ENCODE results near the gene PRDX2.
A peak's percentile ranks its signal among the peaks of the same experiment; 100 is the strongest.

PRDX2 gene

DNA sequence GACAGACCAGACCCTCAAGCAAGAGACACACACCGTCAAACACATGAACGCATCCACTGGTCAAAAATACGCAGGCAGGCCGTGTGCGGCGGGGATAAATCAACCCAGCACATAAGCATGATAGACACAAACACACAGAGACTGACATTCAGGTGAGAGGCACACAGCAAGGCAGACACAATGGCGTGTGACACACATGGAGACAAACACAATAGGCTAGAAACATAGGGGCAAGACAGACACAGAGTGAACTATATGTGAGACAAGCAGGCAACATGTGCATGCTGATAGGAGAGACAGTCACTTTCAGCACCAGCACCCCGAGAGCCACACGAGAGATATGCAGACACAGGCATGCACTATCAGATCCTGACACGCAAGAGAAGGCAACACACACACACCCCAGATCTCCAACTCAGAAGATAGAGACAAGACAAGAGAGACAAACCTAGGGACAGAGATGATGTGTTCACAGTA is 17.2 kb downstream of the PRDX2 start:
- DNase-seq (ENCODE audit: low read depth, low spot score): no peak
- no peak overlapping the region for H3K4me3 ChIP-seq (ENCODE audit: low read length)

DNA sequence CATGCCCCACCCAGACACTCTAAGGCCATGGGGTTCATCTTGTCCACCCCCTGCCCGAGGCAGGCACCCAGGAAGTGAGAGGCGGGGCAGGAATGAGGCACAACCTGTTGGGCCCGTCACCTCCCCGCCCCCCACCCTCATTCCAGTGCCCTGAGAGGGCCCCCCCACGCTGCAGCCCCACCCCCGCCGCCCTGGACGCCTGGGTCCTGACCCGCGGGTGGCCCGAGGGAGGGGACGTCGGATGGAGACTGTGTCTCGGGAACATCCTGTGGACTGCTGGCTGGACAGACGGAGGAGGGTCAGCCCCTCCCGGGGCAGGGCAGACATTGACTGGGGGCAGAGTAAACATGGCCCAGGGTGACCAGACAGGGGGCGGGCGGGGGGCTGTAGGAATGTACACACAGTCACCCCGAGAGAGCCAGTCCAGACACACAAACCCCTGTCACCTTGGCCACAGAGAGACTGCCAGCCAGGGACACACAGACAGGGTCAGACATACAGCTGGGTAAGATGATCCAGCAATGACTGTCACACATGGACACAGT is 17.7 kb downstream of the PRDX2 start:
- peak overlapping the region; percentile 67 for H3K4me3 ChIP-seq (ENCODE audit: low read length)

DNA sequence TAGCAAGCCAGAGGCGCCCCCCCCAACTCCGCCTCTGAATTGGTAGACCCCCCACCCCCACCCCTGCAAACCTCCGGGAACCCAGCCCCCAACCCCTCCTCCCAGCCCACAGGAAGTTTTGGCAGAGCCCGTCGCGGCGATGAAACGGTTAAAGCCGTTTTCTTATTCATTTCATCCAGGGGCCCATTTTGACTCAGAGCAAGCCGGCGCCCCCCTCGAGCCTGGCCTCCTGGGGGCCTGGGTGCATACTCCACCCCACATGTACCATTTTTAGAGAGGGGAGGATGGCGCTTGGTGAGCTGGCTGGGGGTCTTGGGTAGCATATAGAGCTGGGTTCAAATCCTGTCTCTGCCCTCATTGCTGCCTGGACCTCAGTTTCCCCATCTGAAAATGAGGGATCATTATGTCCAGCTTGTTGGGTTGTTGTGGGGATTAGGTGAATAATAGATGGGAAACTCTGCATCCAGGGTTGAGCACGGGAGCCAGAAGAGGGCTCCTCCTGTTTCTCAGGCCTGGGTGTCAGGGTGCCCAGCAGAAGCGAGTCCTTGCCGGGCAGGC is 18.2 kb downstream of the PRDX2 start:
- peak overlapping the region; percentile 67 for H3K4me3 ChIP-seq (ENCODE audit: low read length)
- DNase-seq (ENCODE audit: low read depth, low spot score): peak; percentile 76

More for the DNA sequence above, 17.7 kb downstream of the PRDX2 start:
- no peak for DNase-seq (ENCODE audit: low read depth, low spot score)

DNA sequence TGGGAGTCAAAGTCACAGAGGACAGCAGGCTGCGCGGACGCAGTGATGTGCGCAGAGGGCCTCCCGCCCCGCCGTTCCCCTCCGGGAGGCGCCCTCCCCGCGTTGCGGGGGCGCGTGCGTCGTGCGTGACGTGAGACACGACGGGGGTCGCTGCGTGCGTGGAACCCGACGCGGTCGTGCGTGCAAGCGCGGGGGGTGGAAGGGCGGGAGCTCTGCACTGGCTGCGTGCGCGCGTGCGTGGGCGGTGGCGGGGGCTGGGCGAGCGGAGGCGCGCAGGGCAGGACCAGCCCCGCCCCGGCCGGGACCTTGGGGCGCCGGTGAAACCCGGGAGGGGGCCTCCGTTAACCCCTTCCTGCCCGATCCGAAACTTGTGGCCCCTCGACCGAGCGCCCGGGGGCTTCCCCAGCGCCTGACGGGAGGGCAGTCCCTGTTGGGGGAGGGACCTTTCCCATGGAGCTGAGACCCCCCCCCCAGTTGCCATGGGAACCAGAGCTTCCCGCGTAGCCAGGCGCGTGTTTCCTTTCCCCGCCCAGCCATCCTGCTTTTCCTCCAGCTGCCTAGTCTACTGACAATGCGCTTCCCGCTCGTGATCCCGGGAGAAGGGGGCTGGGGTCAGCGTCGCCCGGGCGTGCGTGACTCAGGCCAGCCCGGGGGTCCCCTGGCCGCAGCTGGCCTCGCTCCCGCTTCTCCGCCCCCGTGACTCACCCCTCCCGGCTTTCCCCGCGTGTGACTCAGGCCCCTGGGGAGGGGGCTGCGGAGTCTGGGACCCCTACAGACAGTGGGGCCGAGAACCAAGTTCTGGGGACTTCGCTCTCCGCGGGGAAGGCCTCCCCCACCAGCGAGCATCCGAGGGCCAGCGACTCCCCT is 18.9 kb downstream of the PRDX2 start:
- DNase-seq (ENCODE audit: low read depth, low spot score): peak; percentile 79
- peak overlapping the region; percentile 67 for H3K4me3 ChIP-seq (ENCODE audit: low read length)

DNA sequence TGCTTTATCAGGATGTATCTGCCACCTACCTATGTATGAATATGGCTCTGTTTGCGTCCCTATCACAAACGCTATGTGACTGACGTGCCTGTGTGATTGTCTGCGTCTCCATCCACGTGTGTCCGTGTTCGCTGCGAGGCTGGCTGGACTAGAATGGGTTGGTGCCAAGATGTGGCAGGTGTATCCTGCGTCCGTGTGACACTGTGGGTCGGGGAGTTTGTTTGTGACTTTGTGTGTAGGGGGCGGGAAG is 19.5 kb downstream of the PRDX2 start:
- no peak for DNase-seq (ENCODE audit: low read depth, low spot score)
- peak overlapping the region; percentile 67 for H3K4me3 ChIP-seq (ENCODE audit: low read length)

DNA sequence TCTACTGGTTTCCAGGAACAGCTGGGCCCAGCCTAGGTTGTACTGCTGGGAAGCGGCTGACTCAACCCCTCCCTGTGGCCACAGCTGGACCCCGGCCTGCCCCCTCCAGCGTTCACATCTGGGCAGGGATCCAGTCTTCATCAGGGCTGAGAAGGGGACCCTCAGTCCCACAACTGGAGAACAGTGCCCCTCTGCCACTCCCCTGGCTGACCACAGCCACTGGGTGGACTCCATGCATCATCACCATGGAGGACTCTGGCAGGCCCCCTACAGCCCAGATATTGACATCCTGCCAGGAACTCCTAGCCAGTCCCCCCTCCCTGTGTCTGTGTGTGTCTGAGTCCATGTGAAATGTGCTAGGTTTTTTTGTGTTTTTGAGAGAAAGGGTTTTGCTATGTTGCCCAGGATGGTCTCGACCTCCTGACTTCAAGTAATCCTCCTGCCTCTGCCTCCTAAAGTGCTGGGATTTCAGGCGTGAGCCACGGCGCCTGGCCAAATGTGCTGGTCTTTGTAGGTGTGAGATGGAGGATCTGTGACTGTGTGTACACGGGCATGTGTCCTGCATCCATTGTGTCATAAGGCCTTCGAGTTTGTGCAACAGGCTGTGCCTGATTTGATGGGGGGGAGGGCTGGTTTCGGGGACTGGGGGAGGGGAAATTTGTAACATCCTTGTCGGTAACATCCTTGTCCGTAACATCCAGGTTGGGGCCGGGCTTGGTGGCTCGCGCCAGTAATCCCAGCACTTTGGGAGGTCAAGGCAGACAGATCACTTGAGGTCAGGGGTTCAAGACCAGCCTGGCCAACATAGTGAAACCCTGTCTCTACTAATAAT is 22.2 kb downstream of the PRDX2 start:
- H3K4me3 ChIP-seq (ENCODE audit: low read length): peak overlapping the region; percentile 73; the same call in 1 of the 2 replicates
- DNase-seq (ENCODE audit: low read depth, low spot score): no peak

DNA sequence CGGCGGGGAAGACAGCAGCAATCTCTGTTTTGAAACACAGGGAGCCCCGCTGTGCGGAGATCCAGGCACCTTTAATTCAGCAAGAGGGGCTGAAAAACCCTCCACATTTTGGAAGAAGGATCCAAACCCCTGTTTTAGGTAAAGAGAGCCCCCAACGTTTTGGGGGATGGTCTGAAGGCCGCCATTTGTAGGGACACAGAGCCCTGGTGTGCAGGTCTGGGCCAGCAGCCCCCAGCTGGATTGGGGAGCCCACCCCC is 22.8 kb downstream of the PRDX2 start:
- DNase-seq (ENCODE audit: low read depth, low spot score): no peak
- H3K4me3 ChIP-seq (ENCODE audit: low read length): peak overlapping the region; percentile 73

DNA sequence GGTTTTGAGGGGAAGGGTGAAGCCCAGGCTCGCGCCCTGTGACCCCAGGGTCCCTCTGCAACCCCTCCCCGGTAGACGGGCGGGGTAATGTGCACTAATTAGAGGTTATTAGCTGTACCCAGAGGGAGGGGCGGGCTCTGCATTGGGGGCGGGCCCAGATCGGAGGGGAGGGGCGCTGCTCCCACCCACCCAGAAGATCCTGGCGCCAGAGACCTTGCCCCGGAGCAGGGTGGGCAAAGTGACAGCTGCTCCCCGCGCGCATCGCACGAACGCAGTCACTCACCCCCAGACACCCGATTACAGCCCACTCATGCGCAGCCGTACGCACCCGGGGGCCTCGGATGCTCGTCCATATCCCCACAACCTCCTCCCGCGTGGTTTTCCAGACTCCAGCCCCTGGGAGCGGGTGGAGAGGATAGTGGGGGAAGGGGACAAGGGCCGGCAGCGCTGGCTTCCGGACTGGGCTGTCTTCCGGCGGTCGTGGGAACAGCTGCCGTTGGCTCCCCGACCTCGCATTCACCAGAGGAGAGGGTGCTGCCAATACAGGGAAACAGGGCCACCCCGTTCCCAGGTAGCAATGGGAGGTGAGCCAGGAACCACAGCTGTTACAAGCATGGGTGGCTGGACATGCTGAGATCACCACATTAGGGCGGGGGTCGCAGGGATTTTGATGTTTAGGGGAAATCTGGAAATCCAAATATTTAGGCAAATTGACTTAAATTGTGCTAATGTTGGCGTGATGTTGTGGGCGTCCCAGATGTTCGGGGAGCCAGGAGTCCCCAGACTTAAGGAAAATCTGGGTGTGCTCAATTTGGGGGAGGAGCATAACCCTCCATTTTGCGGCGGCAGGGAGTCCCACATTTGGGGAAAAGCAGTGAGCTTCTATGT is 23.3 kb downstream of the PRDX2 start:
- peak overlapping the region; percentile 73 for H3K4me3 ChIP-seq (ENCODE audit: low read length)
- DNase-seq (ENCODE audit: low read depth, low spot score): no peak

DNA sequence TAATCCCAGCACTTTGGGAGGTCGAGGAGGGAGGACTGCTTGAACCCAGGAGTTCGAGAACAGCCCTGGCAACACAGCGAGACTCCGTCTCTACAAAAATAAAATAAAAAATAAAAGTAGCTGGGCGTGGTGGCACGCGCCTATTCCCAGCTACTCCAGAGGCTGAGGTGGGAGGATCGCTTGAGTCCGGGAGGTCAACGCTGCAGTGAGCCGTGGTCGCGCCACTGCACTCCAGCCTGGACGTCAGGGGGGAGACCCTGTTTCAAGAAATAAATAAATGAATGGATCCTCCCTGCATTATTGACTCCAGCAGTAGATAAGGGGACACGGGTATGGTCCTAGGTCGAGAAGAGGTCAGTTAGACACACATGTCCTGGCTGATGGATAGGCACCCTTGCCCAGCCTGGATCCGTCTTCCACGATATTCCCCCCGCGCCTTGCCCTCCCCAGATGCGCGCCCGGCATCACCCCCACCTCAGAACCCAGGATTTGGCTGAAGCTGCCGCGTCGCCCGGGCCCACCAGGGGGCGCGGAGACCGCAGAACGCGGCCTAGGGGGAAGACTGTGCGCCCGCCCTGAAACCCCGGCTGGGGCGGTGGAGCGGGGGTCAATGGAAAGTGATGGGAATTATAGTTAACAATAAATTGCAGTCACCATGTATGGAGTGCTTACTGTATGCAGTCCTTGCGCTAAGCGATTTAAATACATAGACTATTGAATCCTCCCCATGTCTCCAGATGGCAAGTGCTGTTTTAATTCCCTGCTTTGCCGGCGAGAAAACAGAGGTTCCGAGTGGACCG is 24.2 kb downstream of the PRDX2 start:
- DNase-seq (ENCODE audit: low read depth, low spot score): no peak
- peak overlapping the region; percentile 73 for H3K4me3 ChIP-seq (ENCODE audit: low read length)

DNA sequence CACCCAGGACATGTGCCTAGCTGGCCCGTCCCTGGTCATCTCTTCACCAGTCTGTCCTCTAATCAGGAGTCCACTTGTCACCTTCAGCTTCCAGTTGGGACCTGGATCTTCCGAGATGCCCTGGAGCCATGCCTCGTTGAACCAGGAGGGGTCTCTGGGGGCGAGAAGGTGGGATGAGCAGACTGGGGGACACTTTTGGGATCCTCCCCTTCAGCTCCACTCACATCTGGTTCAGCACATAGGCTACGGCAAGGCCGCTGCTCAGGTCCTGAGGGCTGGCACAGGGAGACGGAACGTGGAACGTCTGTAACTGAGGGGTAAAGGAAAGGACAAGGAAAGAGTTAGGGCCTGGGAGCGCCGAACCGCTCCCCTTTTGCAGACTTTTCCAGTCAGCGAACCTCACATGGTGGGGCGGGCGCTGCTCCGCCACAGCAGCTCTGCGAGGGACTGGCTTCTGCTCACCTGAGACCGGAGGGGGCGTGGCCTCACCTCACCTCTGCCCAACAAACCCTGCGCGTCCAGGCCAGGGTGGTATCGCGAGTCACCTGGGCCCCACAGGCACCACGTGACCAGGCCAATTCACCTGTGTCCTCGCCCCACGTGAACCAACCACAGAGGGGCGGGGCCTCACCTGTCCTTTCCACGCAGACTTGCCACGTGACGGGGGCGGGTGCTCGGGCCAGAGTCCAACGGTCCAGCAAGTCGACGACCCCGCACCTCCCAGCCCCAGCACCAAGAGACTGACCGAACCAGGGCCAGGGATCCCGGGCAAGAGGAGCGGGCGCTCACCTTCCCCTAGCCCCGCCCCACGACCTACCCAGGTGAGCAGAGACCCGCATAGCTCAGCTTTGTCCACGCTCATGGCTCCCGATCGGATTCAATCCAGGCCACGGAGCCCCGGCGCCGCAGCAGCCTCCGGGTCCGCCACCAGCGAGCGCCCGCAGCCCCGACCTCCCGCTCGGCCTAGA is 26.7 kb downstream of the PRDX2 start, which contains the start of gene HOOK2:
TSS of gene HOOK2 (minus strand) at position 965 of the 968 bp plus-strand sequence. CDS start at position 862, 103 bp downstream.
- no peak for DNase-seq (ENCODE audit: low read depth, low spot score)
- peak within 1 kb of the TSS; percentile 72 for H3K4me3 ChIP-seq (ENCODE audit: low read length)

DNA sequence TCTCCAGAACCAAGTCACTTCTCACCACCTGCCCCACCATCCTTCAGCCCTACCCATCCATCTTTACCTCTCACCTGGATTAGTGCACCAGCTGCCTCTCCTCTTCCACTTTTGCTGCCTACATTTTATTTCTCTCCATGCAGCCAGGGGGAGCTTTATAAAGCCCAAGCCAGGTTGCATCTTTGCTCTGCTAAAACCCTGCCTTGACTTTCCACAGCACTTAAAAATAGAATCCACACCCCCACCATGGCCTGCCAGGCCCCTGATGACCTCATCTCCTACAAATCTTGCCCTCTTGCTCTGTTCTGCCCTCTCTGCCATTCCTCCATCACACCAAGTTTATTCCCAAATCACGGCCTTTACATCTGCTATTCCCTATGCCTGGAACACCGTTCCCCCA is 28.0 kb downstream of the PRDX2 start:
- no peak overlapping the region for H3K4me3 ChIP-seq (ENCODE audit: low read length)
- DNase-seq (ENCODE audit: low read depth, low spot score): no peak

DNA sequence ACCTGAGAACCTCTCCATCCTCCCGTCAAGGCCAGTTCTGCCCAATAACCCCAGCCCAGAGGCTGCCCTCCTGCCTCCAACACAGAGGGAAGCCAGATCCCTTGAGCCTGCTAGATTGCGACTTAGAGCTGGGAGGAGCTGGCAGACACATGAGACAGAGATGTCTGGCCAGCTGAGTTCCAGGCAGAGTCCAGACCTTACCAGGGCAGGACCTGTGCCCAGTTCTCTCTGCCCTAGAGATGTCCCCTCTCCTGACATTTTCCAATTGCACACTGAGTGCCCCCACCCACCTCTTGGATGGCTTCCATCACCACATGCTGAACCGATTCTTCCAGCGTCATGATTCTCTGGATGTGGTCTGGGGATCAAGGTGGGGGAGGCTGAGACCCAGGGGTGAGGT is 29.3 kb downstream of the PRDX2 start:
- no peak for DNase-seq (ENCODE audit: low read depth, low spot score)
- no peak overlapping the region for H3K4me3 ChIP-seq (ENCODE audit: low read length)

DNA sequence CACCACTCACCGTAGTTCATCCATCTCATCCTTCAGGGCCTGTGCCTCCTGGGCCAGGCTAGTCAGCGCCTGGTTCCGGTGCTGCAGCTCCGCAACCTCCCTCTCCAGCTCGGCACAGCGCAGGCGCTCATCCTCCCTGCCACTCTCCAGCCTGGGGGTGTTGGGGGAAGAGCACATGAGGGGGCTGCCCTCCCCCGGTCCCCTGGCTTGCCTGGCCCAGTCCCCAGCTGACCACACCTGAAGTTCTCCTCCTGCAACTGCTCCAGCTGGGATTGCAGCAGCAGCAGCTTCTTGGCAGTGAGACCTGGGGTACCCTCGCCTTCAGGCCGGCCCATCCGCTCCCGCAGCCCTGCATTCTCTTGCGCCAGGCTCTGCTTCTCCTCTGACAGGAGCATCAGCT is 30.7 kb downstream of the PRDX2 start:
- DNase-seq (ENCODE audit: low read depth, low spot score): no peak
- H3K4me3 ChIP-seq (ENCODE audit: low read length): no peak overlapping the region

DNA sequence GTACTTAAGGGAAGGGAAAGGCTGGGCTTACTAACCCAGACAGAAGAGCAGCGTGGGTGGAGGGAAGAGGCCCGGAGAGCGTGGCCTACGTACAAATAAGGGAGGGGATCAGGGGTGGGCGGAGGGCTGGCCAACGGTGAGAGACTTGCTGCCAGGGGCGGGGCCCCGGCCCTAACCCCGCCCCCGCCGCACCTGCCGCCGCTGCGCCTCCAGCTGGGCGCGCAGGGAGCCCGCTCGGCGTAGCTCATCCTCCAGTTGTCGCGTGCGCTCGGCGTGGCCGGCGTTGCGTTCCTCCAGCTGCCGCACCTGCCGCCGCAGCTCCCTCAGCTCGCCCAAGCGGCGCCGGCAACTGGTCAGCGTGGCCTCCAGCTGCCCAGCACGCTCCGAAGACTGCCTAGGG is 31.9 kb downstream of the PRDX2 start:
- peak overlapping the region; percentile 36 for H3K4me3 ChIP-seq (ENCODE audit: low read length)
- DNase-seq (ENCODE audit: low read depth, low spot score): peak; percentile 78

DNA sequence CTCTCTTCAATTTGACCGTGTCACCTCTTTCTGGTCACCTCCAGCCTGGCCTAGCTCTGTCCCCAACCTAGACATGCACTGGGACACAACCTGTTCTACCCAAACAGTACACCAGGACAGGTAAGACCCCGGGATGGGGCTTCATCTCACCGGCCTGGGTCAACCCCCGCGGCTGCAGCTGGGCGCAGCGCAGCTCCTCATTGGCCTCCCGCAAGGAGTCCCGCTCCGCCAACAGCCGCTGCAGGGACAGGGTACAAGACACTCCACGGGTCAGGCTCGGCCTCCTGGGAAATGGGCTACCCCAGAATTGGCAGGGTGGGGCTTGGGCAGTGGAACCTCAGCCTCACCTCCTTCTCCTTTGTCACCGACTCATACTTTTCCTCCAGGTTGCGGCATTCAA is 33.9 kb downstream of the PRDX2 start:
- no peak overlapping the region for H3K4me3 ChIP-seq (ENCODE audit: low read length)
- DNase-seq (ENCODE audit: low read depth, low spot score): no peak

DNA sequence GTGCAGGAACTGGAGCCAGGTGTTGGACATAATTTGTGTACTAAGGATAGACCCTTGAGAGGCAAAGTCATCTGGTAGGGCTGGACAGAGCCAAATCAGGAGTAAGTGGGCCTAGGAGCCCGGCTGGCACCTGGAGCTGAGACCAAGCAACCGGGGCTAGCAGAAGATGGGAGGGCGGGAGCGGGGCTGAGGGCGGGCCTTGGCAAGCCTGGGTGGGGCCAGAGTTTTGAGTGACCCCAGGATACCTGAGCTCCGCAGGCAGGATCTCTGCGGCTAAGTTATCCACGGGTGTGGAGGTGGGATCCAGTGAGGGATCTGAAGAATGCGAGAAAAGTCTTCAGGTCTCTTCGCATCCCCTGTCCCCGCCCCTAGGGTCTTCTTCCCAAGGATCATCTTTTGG is 34.5 kb downstream of the PRDX2 start:
- no peak for DNase-seq (ENCODE audit: low read depth, low spot score)
- no peak overlapping the region for H3K4me3 ChIP-seq (ENCODE audit: low read length)

DNA sequence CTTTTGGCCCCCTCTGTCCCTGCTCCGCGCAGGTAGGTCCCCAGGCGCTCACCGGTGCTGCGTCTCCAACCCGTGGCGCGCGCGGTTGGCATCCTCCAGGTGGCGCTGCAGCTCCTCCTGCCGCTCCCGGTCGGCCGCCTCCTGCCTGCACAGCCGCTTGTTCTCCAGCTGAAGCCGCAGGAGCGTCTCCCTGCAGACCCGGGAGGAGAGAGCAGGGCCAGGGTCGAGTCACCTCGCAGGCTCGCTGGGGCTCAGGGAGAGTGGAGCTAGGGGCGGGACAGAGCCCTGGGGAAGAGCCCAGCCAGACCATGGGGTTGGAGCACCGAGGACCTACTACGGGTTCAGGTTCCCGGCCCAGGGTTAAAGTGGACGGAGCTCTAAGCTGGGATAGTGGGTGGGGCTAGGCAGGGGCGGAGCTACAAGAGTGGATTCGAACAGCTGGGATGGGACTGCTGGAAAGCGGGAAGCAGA is 35.5 kb downstream of the PRDX2 start:
- H3K4me3 ChIP-seq (ENCODE audit: low read length): peak overlapping the region; percentile 47

More for the DNA sequence above, 35.5 kb downstream of the PRDX2 start:
- DNase-seq (ENCODE audit: low read depth, low spot score): no peak
